Breast epithelium (tissue), 3 donors: Measurements from ENCODE around the gene STAB2.

ENCODE experiments used
- CTCF ChIP-seq, 3 donors: fragments of 450-650 bp; IDR thresholded peaks; one replicate each; pipeline ENCODE4 v1.5.1; 2016 to 2017; ENCODE audit warnings: antibody characterized with exemption in 3 of 3, mild to moderate bottlenecking in 3 of 3, moderate library complexity in 3 of 3
- POLR2A ChIP-seq: fragments of 450-650 bp; IDR thresholded peaks from one replicate; pipeline ENCODE4 v1.6.1; 2016; ENCODE audit warnings: antibody characterized with exemption, mild to moderate bottlenecking, moderate library complexity

DNA sequence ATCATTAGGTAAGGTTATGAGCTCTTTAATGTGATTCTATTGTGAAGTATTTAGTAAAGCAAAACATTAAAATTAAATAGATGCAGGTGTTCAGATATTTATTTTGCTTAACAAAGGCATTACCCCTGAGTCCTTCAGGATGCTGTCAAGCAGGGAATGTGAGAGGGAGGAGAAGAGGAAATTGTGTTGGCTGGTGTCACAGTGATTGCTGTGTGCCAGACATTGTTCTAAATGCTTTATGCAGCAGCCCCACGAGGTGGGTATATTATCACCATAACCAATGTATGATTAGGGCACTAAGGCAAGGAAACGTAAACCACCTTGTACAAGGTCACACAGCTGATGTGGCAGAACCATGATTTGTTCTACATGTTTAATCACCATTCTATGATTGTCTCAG lies 80.1 kb downstream of the STAB2 start:
- TF ChIP-seq CTCF (IDR thresholded peaks at IDR 0.05) (no peak), POLR2A (no peak)
